Naive B cell (primary cell): ENCODE measurements around the gene PARP8. TPM values are rescaled to one million over a fixed set of nuclear protein-coding genes. Genes with fewer than 3 reads are reported as not detected.
"Not testable (repeated sequence)": the region's sequence is repeated elsewhere in the genome, so short reads cannot be mapped to it uniquely, and the experiment has no call there.

Experiments used
- ATAC-seq, 2 donors: fragments of 150-1000 bp; cut with Tn5 transposase; 2 replicates each; pipeline ENCODE4 v1.10.0; 2021; ENCODE audit warnings: low read depth in 2 of 2, mild to moderate bottlenecking in 2 of 2, moderate library complexity in 2 of 2
- DNase-seq: peaks from one replicate; pipeline ENCODE4 v3.0.0; 2022
- H3K27ac Mint-ChIP-seq, 6 donors: one replicate each; pipeline ENCODE4 v1.8.0; 2020 to 2022; ENCODE audit warnings: mild to moderate bottlenecking in 6 of 6, mixed read lengths in 6 of 6, moderate library complexity in 5 of 6, inconsistent platforms in 2 of 6
- H3K27me3 Mint-ChIP-seq, 3 donors: one replicate each; pipeline ENCODE4 v1.8.0; 2021 to 2022; ENCODE audit warnings: mixed read lengths in 3 of 3, mild to moderate bottlenecking in 1 of 3
- H3K36me3 Mint-ChIP-seq, 2 donors: one replicate each; pipeline ENCODE4 v1.8.0; 2020 to 2022; ENCODE audit warnings: mixed read lengths in 2 of 2, inconsistent platforms in 1 of 2, mild to moderate bottlenecking in 1 of 2
- H3K4me1 Mint-ChIP-seq, 3 donors: one replicate each; pipeline ENCODE4 v1.8.0; 2020 to 2022; ENCODE audit warnings: mixed read lengths in 3 of 3, inconsistent platforms in 1 of 3, mild to moderate bottlenecking in 1 of 3, moderate library complexity in 1 of 3
- H3K4me3 Mint-ChIP-seq, 8 donors: one replicate each; pipeline ENCODE4 v1.8.0; 2020 to 2022; ENCODE audit warnings: mild to moderate bottlenecking in 8 of 8, mixed read lengths in 8 of 8, moderate library complexity in 8 of 8, inconsistent platforms in 2 of 8
- H3K9me3 Mint-ChIP-seq, 7 donors: one replicate each; pipeline ENCODE4 v1.8.0; 2020 to 2022; ENCODE audit warnings: mixed read lengths in 7 of 7, mild to moderate bottlenecking in 5 of 7, inconsistent platforms in 2 of 7, moderate library complexity in 1 of 7
- polyA plus RNA-seq, 6 donors: library from polyadenylated mRNA; unstranded; fragments of 300-500 nt; fragmentation: Illumina TruSeq; gene quantifications; one replicate each; pipeline ENCODE4 v1.2.3, GENCODE V29; 2021; ENCODE audit warnings: low read depth in 6 of 6

The PARP8 gene
- polyA plus RNA-seq, 6 donors from 2014 or later: 10.1 to 63.7 (median 46.9) TPM

- H3K27me3 Mint-ChIP-seq: no peaks in the 10 kb centered on the region
- H3K4me1 Mint-ChIP-seq: peaks cover 23 to 39% (median 32%) of the 10 kb centered on the region in 3 donors
- H3K36me3 Mint-ChIP-seq: no peaks in the 10 kb centered on the region
- H3K9me3 Mint-ChIP-seq: no peaks in the 10 kb centered on the region
- no peak for ATAC-seq
- no peak for DNase-seq
- peak overlapping the region; percentile 94 to 99 (median 98) for H3K4me3 Mint-ChIP-seq
- H3K27ac Mint-ChIP-seq: peak overlapping the region; percentile 97 to 100 (median 100)
Measured at GRCh38 chr5:50665091-50665490, 1.3 kb upstream of the PARP8 start.

DNA sequence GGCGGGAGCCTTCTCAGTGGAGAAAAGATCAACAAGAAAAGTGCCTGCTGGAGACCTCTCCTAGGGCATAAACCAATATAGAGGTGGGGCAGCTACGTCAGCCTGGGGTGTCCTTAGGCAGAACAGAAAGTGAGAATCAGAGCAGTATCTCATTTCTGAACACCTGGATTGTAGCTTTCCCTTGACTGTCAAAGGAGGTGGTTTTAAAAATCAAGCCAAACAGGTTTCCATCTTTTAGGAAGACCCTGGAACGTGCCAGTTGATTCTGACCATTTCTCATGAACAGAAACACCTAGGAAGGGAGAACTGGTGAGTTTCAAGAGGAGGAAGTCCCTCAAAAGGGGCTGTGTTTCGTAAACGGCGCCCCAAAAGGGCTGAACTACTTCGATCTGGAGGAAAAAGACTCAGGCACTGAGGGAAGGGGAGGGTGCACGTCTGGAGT is 655 bp upstream of the PARP8 start:
- not testable (repeated sequence) for ATAC-seq, H3K9me3 Mint-ChIP-seq, H3K27me3 Mint-ChIP-seq, H3K36me3 Mint-ChIP-seq
- peaks cover 23 to 41% (median 36%) of the 10 kb centered on the region in 3 donors for H3K4me1 Mint-ChIP-seq
- peak overlapping the region; percentile 94 to 99 (median 98) for H3K4me3 Mint-ChIP-seq
- peak; percentile 61 for DNase-seq
- H3K27ac Mint-ChIP-seq: peak overlapping the region; percentile 97 to 100 (median 100)

DNA sequence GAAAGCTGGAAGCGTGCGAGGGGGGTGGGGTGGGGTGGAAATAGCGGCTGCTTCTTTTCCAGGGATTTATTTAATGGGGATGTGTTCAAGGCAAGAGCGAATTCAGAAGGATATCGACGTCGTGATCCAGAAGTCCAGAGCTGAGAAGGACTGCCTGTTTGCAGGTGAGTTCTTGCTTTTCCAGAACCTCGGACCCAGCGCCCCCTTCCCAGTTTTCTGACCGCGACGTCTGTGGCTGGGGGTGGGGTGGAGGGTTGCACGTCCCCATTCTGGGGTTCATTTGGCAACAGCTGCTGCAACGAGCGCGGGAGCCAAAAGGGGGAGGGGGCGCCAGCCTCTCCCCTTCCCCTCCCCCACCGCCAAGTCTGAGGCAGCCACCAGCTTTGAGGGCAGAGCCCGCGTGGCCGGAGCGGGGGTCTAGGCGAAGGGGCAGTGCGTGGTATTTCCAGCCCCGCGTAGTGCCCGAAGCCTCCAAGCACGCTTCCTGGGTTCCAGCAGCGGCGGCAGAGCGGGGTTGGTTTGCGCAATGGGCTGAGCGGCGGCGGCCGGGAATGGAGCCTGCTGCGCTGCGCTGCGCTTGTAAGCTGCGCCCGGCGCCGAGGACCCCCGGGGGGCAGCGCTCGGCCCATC is 701 bp downstream of the PARP8 start:
- no peaks in the 10 kb centered on the region for H3K9me3 Mint-ChIP-seq
- H3K27ac Mint-ChIP-seq: peak overlapping the region; percentile 98 to 100 (median 100)
- peaks cover 30 to 51% (median 46%) of the 10 kb centered on the region in 3 donors for H3K4me1 Mint-ChIP-seq

DNA sequence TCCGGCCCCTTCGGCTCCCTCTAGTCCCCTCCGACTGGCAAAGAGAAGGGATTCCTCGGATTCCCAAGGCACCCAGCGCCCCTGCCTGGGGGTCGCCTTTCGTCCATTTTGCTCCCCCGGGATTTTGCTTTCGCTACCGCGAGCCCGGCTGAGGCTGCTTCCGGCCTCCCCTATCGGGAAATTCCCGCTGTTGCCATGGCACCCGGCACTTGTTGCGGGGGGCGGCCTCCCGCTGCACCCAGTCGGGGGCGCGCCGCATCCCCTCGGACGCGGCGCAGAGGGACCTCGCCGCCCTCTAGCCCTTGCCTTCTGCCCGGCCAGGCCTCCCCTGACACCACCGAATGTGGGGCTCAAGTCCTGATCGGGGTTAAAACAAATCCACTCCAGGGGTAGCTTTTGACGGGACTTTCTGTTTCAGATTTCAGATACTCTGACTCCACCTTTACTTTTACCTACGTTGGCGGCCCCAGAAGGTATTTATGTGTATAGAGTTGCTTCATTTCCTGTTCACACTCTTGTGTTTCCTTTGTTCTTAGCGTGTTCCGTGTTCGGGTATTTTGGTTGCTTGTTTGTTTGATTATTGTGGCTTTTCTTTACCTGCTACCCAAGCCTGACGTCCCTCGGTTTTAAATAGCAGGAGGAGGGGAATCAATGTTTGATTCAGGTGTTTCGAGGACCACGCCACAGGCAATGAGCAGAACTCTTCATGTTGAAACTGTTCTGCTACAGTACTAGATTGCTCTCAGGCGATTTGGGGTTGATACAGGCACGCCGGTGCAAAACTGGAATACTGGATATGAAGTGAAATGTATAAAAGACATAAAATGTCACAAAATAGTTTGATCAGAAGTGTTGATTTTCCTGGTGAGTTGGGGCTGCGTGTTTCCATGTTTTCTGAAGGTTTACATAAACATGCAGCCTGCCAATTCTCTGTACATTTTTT is 1.5 kb downstream of the PARP8 start:
- H3K9me3 Mint-ChIP-seq: no peaks in the 10 kb centered on the region
- H3K27ac Mint-ChIP-seq: peak overlapping the region; percentile 98 to 100 (median 100)
- peaks cover 37 to 58% (median 52%) of the 10 kb centered on the region in 3 donors for H3K4me1 Mint-ChIP-seq
- no peaks in the 10 kb centered on the region for H3K27me3 Mint-ChIP-seq
- peak; percentile 72 to 74 for ATAC-seq
- H3K4me3 Mint-ChIP-seq: peak overlapping the region; percentile 94 to 100 (median 97)
- H3K36me3 Mint-ChIP-seq: no peaks in the 10 kb centered on the region
- peak; percentile 89 for DNase-seq

More for the DNA sequence above, 701 bp downstream of the PARP8 start:
- DNase-seq: no peak
- H3K36me3 Mint-ChIP-seq: no peaks in the 10 kb centered on the region
- H3K27me3 Mint-ChIP-seq: no peaks in the 10 kb centered on the region
- peak overlapping the region; percentile 94 to 100 (median 97) for H3K4me3 Mint-ChIP-seq
- ATAC-seq: peak; percentile 32 to 46

- Mint-ChIP-seq H3K4me3 (peak overlapping the region; percentile 94 to 100 (median 97)), H3K4me1 (peaks cover 37 to 64% (median 53%) of the 10 kb centered on the region in 3 donors), H3K27ac (peak overlapping the region; percentile 98 to 100 (median 100))
- H3K9me3 Mint-ChIP-seq, ATAC-seq, DNase-seq, H3K27me3 Mint-ChIP-seq, H3K36me3 Mint-ChIP-seq: not testable (repeated sequence)
Measured at GRCh38 chr5:50668636-50669035, 2.2 kb downstream of the PARP8 start.

DNA sequence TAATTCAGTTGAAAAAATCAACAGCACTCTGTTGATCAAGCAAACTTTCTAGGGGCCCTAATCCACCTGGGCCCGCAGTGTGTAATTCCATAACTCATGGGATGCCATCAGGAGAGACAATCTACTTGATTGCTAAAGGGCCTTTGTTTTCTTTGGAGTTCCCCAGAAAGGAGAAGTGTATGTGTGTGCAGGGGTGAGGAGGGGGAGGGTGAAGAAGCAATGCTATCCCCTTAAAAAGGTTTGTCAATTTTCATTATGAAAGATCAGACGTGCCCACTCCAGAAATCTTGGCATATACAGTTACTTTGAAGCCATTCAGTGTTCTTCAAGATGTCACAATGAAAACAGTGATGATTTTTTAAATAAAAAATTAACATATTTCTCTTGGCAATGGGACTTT is 6.2 kb downstream of the PARP8 start:
- Mint-ChIP-seq H3K4me1 (peaks cover 40 to 74% (median 65%) of the 10 kb centered on the region in 3 donors), H3K9me3 (no peaks in the 10 kb centered on the region), H3K27ac (peak overlapping the region in 4 of 6 donors; percentile 35 to 86 (median 52)), H3K4me3 (peak overlapping the region in 3 of 8 donors; percentile 20 to 42 (median 29)), H3K27me3 (no peaks in the 10 kb centered on the region), H3K36me3 (peaks cover 0 to 18% of the 10 kb centered on the region in 2 donors)
- ATAC-seq: no peak
- no peak for DNase-seq

GRCh38 chr5:50673444-50673843 is 7.0 kb downstream of the PARP8 start:
- peaks cover 0 to 18% of the 10 kb centered on the region in 2 donors for H3K36me3 Mint-ChIP-seq

GRCh38 chr5:50675385-50675784 is 8.9 kb downstream of the PARP8 start:
- Mint-ChIP-seq H3K4me1 (peaks cover 32 to 66% (median 52%) of the 10 kb centered on the region in 3 donors), H3K36me3 (peaks cover 0 to 18% of the 10 kb centered on the region in 2 donors), H3K4me3 (no peak overlapping the region), H3K9me3 (no peaks in the 10 kb centered on the region), H3K27ac (no peak overlapping the region), H3K27me3 (no peaks in the 10 kb centered on the region)
- ATAC-seq (no peak), DNase-seq (no peak)

More at GRCh38 chr5:50673444-50673843, 7.0 kb downstream of the PARP8 start:
- H3K9me3 Mint-ChIP-seq, H3K27me3 Mint-ChIP-seq, H3K27ac Mint-ChIP-seq, DNase-seq, ATAC-seq, H3K4me3 Mint-ChIP-seq: not testable (repeated sequence)
- peaks cover 34 to 69% (median 60%) of the 10 kb centered on the region in 3 donors for H3K4me1 Mint-ChIP-seq

DNA sequence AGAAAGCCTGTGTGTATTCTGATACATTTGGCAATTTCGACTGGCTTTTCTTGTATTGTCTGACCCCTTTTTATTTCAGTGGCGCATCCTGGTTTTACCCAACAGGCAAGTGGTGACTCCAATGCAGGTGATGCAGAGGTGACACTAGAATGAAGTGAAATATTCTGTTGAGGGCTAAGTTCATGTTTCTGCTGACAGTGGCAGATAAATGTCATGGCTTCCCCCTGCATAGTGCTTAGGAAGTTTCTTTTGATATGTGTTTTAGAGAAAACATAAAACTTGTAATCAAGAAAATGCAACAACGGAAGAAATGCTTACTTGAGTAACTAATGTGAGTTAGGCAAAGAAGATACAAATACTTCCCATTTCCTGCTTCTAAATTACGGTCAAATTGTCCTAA is 13.1 kb downstream of the PARP8 start:
- peak overlapping the region in 2 of 6 donors; percentile 72 to 83 for H3K27ac Mint-ChIP-seq
- peaks cover 18 to 63% (median 41%) of the 10 kb centered on the region in 3 donors for H3K4me1 Mint-ChIP-seq
- H3K36me3 Mint-ChIP-seq: peaks cover 0 to 11% of the 10 kb centered on the region in 2 donors
- H3K9me3 Mint-ChIP-seq, ATAC-seq, H3K27me3 Mint-ChIP-seq, DNase-seq, H3K4me3 Mint-ChIP-seq: not testable (repeated sequence)

- peaks cover 0 to 24% of the 10 kb centered on the region in 2 donors for H3K36me3 Mint-ChIP-seq
Measured at GRCh38 chr5:50684721-50685120, 18.3 kb downstream of the PARP8 start.

GRCh38 chr5:50687548-50687947 is 21.1 kb downstream of the PARP8 start:
- Mint-ChIP-seq H3K4me3 (no peak overlapping the region), H3K36me3 (peaks cover 0 to 27% of the 10 kb centered on the region in 2 donors), H3K9me3 (peaks cover 0 to 16% (median 3%) of the 10 kb centered on the region in 7 donors), H3K27ac (peak overlapping the region in 3 of 6 donors; percentile 11 to 47 (median 26)), H3K27me3 (no peaks in the 10 kb centered on the region), H3K4me1 (peaks cover 16 to 58% (median 45%) of the 10 kb centered on the region in 3 donors)
- no peak for DNase-seq
- no peak for ATAC-seq

More at GRCh38 chr5:50684721-50685120, 18.3 kb downstream of the PARP8 start:
- peaks cover 21 to 77% (median 57%) of the 10 kb centered on the region in 3 donors for H3K4me1 Mint-ChIP-seq
- DNase-seq (no peak), ATAC-seq (peak in 1 of 2 donors; percentile 51)
- peaks cover 0 to 16% (median 3%) of the 10 kb centered on the region in 7 donors for H3K9me3 Mint-ChIP-seq
- no peaks in the 10 kb centered on the region for H3K27me3 Mint-ChIP-seq
- peak overlapping the region in 5 of 6 donors; percentile 11 to 78 (median 32) for H3K27ac Mint-ChIP-seq
- peak overlapping the region in 3 of 8 donors; percentile 20 to 35 (median 34) for H3K4me3 Mint-ChIP-seq

DNA sequence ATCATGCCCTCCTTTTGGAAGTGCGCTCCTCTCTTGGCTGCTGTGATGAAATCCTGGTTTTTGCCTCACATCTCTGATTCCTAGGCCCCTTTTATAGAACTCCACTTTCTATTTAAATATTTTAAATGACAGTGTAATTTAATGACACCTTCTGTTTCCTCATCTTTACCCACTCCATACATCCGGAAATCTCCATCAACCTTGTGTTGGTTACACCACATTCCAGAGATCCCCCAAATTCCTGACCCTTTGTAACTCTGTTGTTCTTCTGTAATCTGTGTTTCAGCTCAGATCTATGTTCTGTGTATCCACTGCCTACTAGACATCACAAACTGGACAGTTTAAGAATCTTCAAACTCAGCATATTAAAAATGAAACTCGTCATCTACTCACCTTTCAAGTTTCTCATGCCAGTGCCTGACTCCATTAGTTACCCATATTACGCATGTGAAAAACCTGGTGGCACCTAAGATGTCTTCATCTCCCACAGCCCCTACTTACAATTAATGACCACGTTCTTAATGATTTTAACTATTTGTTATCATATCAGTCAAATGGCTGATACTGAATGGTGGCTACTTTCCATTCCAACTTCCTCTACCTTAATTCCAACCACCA is 25.1 kb downstream of the PARP8 start:
- H3K36me3 Mint-ChIP-seq: peaks cover 0 to 19% of the 10 kb centered on the region in 2 donors
- no peak overlapping the region for H3K27ac Mint-ChIP-seq
- H3K4me3 Mint-ChIP-seq: no peak overlapping the region
- H3K27me3 Mint-ChIP-seq: no peaks in the 10 kb centered on the region
- H3K9me3 Mint-ChIP-seq: peaks cover 0 to 2% (median 0%) of the 10 kb centered on the region in 7 donors
- DNase-seq (no peak), ATAC-seq (no peak)
- peaks cover 15 to 28% (median 26%) of the 10 kb centered on the region in 3 donors for H3K4me1 Mint-ChIP-seq
